ENCODE measurements around the gene P2RX7.

- TF ChIP-seq, protein P1, sequence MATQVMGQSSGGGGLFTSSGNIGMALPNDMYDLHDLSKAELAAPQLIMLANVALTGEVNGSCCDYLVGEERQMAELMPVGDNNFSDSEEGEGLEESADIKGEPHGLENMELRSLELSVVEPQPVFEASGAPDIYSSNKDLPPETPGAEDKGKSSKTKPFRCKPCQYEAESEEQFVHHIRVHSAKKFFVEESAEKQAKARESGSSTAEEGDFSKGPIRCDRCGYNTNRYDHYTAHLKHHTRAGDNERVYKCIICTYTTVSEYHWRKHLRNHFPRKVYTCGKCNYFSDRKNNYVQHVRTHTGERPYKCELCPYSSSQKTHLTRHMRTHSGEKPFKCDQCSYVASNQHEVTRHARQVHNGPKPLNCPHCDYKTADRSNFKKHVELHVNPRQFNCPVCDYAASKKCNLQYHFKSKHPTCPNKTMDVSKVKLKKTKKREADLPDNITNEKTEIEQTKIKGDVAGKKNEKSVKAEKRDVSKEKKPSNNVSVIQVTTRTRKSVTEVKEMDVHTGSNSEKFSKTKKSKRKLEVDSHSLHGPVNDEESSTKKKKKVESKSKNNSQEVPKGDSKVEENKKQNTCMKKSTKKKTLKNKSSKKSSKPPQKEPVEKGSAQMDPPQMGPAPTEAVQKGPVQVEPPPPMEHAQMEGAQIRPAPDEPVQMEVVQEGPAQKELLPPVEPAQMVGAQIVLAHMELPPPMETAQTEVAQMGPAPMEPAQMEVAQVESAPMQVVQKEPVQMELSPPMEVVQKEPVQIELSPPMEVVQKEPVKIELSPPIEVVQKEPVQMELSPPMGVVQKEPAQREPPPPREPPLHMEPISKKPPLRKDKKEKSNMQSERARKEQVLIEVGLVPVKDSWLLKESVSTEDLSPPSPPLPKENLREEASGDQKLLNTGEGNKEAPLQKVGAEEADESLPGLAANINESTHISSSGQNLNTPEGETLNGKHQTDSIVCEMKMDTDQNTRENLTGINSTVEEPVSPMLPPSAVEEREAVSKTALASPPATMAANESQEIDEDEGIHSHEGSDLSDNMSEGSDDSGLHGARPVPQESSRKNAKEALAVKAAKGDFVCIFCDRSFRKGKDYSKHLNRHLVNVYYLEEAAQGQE (IDR thresholded peaks at IDR 0.05; ENCODE audit: insufficient read depth in 1 of 2, low read depth in 2 of 2, low read length in 2 of 2): no peak
- no peak for TF ChIP-seq POLR2AphosphoS5 (IDR thresholded peaks at IDR 0.05; ENCODE audit: low read depth, low read length)
- no peak for TF ChIP-seq TAF1 (IDR thresholded peaks at IDR 0.05; ENCODE audit: borderline replicate concordance, insufficient read depth, low read length)
- TF ChIP-seq SIN3A (IDR thresholded peaks at IDR 0.05; ENCODE audit: borderline replicate concordance, insufficient read depth, low read length): no peak
Observed at GRCh38 chr12:121187501-121187900, 54.8 kb downstream of the P2RX7 start.
